HepG2 (cell line): Measurements from ENCODE around the gene MGAT2. TPM values are rescaled to one million over a fixed set of nuclear protein-coding genes. Genes with fewer than 3 reads are reported as not detected.

Experiments
- CBFB ChIP-seq: sonication (generic); formaldehyde crosslinking; IDR thresholded peaks from 2 replicates; pipeline ENCODE4 v1.4.0; 2020; ENCODE audit warnings: missing genetic modification reagents
- FOXC1 ChIP-seq: sonication (generic); formaldehyde crosslinking; IDR thresholded peaks from 2 replicates; pipeline ENCODE4 v1.8.0; 2022; ENCODE audit warnings: mild to moderate bottlenecking, missing genetic modification reagents, borderline replicate concordance
- KDM6A ChIP-seq: IDR thresholded peaks from 2 replicates; pipeline ENCODE4 v1.6.1; 2016; ENCODE audit warnings: low read depth
- MEIS2 ChIP-seq: sonication (generic); formaldehyde crosslinking; IDR thresholded peaks from 2 replicates; pipeline ENCODE4 v1.9.0; 2021; ENCODE audit warnings: mild to moderate bottlenecking, missing genetic modification reagents
- NFE2L1 ChIP-seq: sonication (generic); formaldehyde crosslinking; IDR thresholded peaks from 2 replicates; pipeline ENCODE4 v1.4.0; 2020; ENCODE audit warnings: missing genetic modification reagents, mild to moderate bottlenecking, borderline replicate concordance
- PITX1 ChIP-seq: sonication (generic); formaldehyde crosslinking; IDR thresholded peaks from 2 replicates; pipeline ENCODE4 v1.5.1; 2020; ENCODE audit warnings: mild to moderate bottlenecking, missing genetic modification reagents
- ZMYM3 ChIP-seq: sonication (generic); formaldehyde crosslinking; IDR thresholded peaks from 2 replicates; pipeline ENCODE4 v1.5.1; 2020; ENCODE audit warnings: mild to moderate bottlenecking, missing genetic modification reagents
- ZNF12 ChIP-seq: sonication (generic); formaldehyde crosslinking; IDR thresholded peaks from 2 replicates; pipeline ENCODE4 v1.5.0; 2020; ENCODE audit warnings: missing genetic modification reagents
- ZNF180 ChIP-seq: sonication (generic); formaldehyde crosslinking; IDR thresholded peaks from 2 replicates; pipeline ENCODE4 v1.4.0; 2020; ENCODE audit warnings: low read depth, missing genetic modification reagents, borderline replicate concordance
- ZNF44 ChIP-seq: sonication (generic); formaldehyde crosslinking; IDR thresholded peaks from 2 replicates; pipeline ENCODE4 v1.5.1; 2020; ENCODE audit warnings: mild to moderate bottlenecking, missing genetic modification reagents
- ZNF569 ChIP-seq: sonication (generic); formaldehyde crosslinking; IDR thresholded peaks from 2 replicates; pipeline ENCODE4 v1.5.0; 2020; ENCODE audit warnings: mild to moderate bottlenecking, missing genetic modification reagents, moderate library complexity, borderline replicate concordance
- ZNF614 ChIP-seq: IDR thresholded peaks from 2 replicates; pipeline ENCODE4 v1.6.1; 2018; ENCODE audit warnings: missing biosample characterization, missing genetic modification reagents, inconsistent platforms, borderline replicate concordance
- ZNF678 ChIP-seq: sonication (generic); formaldehyde crosslinking; IDR thresholded peaks from 2 replicates; pipeline ENCODE4 v1.4.0; 2020; ENCODE audit warnings: mild to moderate bottlenecking, missing genetic modification reagents
- polyA plus RNA-seq, 8 experiments: library from polyadenylated mRNA; depleted of rRNA in 3 of 8; stranded (reverse) in 7 of 8; unstranded in 1 of 8; fragments of >200 nt; fragmentation: Illumina TruSeq in 4 of 8; extraction: Trizol in 4 of 8; gene quantifications; 2 replicates each; pipeline versions ENCODE4 v1.2.1 to v1.2.3, GENCODE V29; 2011 to 2016; ENCODE audit warnings: low read depth in 4 of 8, missing spikeins in 1 of 8, mixed read lengths in 1 of 8; ENCODE audit not compliant: insufficient read depth in 1 of 8
- total RNA-seq, 5 experiments: library from RNA; depleted of rRNA; stranded (reverse); fragments of >200 nt; fragmentation: Illumina TruSeq; extraction: Trizol; gene quantifications; 2 replicates each; pipeline ENCODE4 v1.2.3, GENCODE V29; 2016; ENCODE audit warnings: low read depth in 1 of 5
- TF ChIP-seq, protein P1 (sequence below): sonication (generic); formaldehyde crosslinking; IDR thresholded peaks from 2 replicates; pipeline ENCODE4 v1.5.0; 2020; ENCODE audit warnings: mild to moderate bottlenecking, missing genetic modification reagents, borderline replicate concordance
- TF ChIP-seq, protein P2 (sequence below): fragments of 450-650 bp; IDR thresholded peaks from 2 replicates; pipeline ENCODE4 v1.6.1; 2016
- TF ChIP-seq, protein P3 (sequence below): sonication (generic); formaldehyde crosslinking; IDR thresholded peaks from 2 replicates; pipeline ENCODE4 v1.4.0; 2020; ENCODE audit warnings: missing genetic modification reagents

The MGAT2 gene
- total and polyA plus RNA-seq, 2 of the 13 experiments (the other 11 are each of a cell fraction or from before 2014, with no cell fraction given): 12.9 to 51.9 TPM

DNA sequence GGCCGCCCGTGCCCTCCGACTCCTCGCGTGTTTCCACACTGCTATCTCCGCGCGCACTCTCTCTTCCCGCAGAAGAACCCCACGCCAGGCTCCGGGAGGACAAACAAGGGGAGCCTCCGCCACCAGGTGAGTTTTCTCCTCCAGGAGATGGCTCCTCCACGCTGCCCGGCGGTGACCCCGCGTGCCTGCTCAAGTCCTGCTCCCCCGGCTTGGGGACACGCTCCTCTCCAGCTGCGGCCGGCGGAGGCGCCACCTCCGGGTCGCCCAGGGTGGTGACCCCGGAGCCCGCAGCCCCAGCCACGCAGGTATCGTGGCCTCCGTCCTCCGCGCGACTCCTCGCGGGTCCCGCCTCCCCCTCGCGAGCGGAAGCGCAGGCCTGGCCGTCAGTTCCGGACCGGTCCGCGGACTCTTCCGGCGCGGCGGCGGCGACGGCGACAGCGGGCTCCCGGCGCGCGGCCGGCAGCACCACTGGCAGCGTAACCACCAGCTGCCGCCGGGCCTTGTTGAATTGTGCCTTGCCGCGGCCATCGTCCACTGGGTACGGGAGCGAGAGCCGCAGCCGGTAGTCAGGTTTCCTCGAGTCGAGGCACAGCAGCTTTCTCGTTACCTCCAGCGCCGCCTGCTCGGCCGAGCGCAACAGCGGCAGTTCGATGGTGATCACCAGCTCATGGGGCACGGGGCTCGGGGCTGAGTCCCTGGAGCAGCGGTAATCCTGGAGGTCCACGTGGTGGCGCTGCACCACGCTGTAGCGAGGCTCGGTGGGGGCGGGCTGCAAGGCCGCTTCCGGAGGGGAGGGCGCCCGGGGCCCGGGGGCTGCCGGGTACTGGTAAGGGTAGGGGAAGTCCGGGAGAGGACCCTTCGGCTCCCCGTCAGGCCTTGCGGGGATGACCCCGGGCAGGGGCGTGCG lies 13.3 kb downstream of the MGAT2 start (continued):
- TF ChIP-seq ZNF614 (CRISPR knock-in tag): no peak
- TF ChIP-seq, protein P1, sequence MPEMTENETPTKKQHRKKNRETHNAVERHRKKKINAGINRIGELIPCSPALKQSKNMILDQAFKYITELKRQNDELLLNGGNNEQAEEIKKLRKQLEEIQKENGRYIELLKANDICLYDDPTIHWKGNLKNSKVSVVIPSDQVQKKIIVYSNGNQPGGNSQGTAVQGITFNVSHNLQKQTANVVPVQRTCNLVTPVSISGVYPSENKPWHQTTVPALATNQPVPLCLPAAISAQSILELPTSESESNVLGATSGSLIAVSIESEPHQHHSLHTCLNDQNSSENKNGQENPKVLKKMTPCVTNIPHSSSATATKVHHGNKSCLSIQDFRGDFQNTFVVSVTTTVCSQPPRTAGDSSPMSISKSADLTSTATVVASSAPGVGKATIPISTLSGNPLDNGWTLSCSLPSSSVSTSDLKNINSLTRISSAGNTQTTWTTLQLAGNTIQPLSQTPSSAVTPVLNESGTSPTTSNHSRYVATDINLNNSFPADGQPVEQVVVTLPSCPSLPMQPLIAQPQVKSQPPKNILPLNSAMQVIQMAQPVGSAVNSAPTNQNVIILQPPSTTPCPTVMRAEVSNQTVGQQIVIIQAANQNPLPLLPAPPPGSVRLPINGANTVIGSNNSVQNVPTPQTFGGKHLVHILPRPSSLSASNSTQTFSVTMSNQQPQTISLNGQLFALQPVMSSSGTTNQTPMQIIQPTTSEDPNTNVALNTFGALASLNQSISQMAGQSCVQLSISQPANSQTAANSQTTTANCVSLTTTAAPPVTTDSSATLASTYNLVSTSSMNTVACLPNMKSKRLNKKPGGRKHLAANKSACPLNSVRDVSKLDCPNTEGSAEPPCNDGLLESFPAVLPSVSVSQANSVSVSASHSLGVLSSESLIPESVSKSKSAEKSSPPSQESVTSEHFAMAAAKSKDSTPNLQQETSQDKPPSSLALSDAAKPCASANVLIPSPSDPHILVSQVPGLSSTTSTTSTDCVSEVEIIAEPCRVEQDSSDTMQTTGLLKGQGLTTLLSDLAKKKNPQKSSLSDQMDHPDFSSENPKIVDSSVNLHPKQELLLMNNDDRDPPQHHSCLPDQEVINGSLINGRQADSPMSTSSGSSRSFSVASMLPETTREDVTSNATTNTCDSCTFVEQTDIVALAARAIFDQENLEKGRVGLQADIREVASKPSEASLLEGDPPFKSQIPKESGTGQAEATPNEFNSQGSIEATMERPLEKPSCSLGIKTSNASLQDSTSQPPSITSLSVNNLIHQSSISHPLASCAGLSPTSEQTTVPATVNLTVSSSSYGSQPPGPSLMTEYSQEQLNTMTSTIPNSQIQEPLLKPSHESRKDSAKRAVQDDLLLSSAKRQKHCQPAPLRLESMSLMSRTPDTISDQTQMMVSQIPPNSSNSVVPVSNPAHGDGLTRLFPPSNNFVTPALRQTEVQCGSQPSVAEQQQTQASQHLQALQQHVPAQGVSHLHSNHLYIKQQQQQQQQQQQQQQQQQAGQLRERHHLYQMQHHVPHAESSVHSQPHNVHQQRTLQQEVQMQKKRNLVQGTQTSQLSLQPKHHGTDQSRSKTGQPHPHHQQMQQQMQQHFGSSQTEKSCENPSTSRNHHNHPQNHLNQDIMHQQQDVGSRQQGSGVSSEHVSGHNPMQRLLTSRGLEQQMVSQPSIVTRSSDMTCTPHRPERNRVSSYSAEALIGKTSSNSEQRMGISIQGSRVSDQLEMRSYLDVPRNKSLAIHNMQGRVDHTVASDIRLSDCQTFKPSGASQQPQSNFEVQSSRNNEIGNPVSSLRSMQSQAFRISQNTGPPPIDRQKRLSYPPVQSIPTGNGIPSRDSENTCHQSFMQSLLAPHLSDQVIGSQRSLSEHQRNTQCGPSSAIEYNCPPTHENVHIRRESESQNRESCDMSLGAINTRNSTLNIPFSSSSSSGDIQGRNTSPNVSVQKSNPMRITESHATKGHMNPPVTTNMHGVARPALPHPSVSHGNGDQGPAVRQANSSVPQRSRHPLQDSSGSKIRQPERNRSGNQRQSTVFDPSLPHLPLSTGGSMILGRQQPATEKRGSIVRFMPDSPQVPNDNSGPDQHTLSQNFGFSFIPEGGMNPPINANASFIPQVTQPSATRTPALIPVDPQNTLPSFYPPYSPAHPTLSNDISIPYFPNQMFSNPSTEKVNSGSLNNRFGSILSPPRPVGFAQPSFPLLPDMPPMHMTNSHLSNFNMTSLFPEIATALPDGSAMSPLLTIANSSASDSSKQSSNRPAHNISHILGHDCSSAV: no peak; the same call in 1 of the 2 replicates
- TF ChIP-seq, protein P2, sequence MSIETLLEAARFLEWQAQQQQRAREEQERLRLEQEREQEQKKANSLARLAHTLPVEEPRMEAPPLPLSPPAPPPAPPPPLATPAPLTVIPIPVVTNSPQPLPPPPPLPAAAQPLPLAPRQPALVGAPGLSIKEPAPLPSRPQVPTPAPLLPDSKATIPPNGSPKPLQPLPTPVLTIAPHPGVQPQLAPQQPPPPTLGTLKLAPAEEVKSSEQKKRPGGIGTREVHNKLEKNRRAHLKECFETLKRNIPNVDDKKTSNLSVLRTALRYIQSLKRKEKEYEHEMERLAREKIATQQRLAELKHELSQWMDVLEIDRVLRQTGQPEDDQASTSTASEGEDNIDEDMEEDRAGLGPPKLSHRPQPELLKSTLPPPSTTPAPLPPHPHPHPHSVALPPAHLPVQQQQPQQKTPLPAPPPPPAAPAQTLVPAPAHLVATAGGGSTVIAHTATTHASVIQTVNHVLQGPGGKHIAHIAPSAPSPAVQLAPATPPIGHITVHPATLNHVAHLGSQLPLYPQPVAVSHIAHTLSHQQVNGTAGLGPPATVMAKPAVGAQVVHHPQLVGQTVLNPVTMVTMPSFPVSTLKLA: peak; percentile 69
- peak; percentile 74; the same call in 1 of the 2 replicates for TF ChIP-seq ZNF678 (CRISPR knock-in tag)
- TF ChIP-seq ZNF569 (CRISPR knock-in tag): no peak
- no peak for TF ChIP-seq NFE2L1 (CRISPR knock-in tag)
- 0 out of 2 replicates have a peak, but pooled peaks have one; percentile 16 for TF ChIP-seq FOXC1 (CRISPR knock-in tag)
- no peak for TF ChIP-seq ZNF180 (CRISPR knock-in tag)
- TF ChIP-seq ZNF44 (CRISPR knock-in tag): no peak; the same call in 1 of the 2 replicates
- TF ChIP-seq, protein P3, sequence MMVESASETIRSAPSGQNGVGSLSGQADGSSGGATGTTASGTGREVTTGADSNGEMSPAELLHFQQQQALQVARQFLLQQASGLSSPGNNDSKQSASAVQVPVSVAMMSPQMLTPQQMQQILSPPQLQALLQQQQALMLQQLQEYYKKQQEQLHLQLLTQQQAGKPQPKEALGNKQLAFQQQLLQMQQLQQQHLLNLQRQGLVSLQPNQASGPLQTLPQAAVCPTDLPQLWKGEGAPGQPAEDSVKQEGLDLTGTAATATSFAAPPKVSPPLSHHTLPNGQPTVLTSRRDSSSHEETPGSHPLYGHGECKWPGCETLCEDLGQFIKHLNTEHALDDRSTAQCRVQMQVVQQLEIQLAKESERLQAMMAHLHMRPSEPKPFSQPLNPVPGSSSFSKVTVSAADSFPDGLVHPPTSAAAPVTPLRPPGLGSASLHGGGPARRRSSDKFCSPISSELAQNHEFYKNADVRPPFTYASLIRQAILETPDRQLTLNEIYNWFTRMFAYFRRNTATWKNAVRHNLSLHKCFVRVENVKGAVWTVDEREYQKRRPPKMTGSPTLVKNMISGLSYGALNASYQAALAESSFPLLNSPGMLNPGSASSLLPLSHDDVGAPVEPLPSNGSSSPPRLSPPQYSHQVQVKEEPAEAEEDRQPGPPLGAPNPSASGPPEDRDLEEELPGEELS (CRISPR knock-in tag): no peak
- peak; percentile 37; the same call in 1 of the 2 replicates for TF ChIP-seq ZNF12 (CRISPR knock-in tag)
- peak; percentile 11; the same call in 1 of the 2 replicates for TF ChIP-seq ZMYM3 (CRISPR knock-in tag)
- TF ChIP-seq PITX1: peak; percentile 88; the same call in 1 of the 2 replicates
- 0 out of 2 replicates have a peak, but pooled peaks have one; percentile 61 for TF ChIP-seq CBFB (CRISPR knock-in tag)
- TF ChIP-seq KDM6A (CRISPR knock-in tag): 0 out of 2 replicates have a peak, but pooled peaks have one; percentile 17
- no peak for TF ChIP-seq MEIS2 (CRISPR knock-in tag)
